Measurements from ENCODE around the gene UCHL5. TPM values are rescaled to one million over a fixed set of nuclear protein-coding genes. Genes with fewer than 3 reads are reported as not detected.
"Not testable (repeated sequence)": the region's sequence is repeated elsewhere in the genome, so short reads cannot be mapped to it uniquely, and the experiment has no call there.

UCHL5 gene
- total and polyA plus RNA-seq, 2 of the 13 experiments (the other 11 are each of a cell fraction or from before 2014, with no cell fraction given), result 18.2 to 44.1 TPM

DNA sequence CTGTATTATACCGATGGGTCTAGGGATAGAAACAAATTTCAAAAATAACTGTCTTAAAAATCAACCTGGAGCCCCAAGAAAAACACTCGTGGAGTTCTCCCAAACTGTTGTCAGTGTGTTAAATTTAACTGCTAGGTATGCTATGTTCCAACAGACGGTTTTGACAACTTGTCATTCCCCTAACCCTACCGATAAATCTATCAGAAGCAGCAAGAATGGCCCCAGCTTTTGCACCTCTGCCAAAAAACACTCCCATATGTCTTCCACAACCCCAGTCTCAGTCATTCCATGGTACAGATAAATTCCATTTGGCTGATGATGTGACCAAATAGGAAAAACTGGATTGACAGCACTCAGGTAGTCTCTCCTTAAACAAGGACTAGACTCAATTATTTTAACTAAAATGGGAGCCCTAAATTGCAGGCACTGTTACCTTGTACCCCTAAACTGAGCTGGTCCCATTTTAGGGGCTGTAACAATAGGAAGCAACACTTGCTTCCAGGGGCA is 4.9 kb downstream of the UCHL5 start:
- Histone ChIP-seq H4K20me1 (ENCODE audit: insufficient read depth, low read length) (0 out of 2 replicates have a peak, but pooled peaks cover 2% of the 10 kb centered on the region), H3K4me3 (replicated peaks in 1 of 3; ENCODE audit: insufficient read depth in 1 of 3, low read depth in 2 of 3, low read length in 3 of 3) (no peak overlapping the region), H2AFZ (ENCODE audit: low read length) (no peak overlapping the region), H3K4me1 (ENCODE audit: insufficient read depth, low read length) (peaks cover 25% of the 10 kb centered on the region), H3K9ac (ENCODE audit: insufficient read depth, low read depth, low read length) (no peak overlapping the region; the same call in 1 of the 2 replicates), H3K9me3 (ENCODE audit: low read length) (no peaks in the 10 kb centered on the region), H3K79me2 (ENCODE audit: insufficient read depth, low read length) (peaks cover 76% of the 10 kb centered on the region), H3K27ac (ENCODE audit: extremely low read length, insufficient read depth, low read length) (no peak overlapping the region), H3K4me2 (ENCODE audit: low read depth, low read length) (no peak overlapping the region), H3K36me3 (replicated peaks in 1 of 2; ENCODE audit: control insufficient read depth in 1 of 2, insufficient read depth in 2 of 2, low read length in 2 of 2) (peaks cover 1 to 17% of the 10 kb centered on the region in 2 experiments; a peak in 4 of 5 replicates), H3K27me3 (ENCODE audit: control insufficient read depth in 1 of 2, insufficient read depth in 2 of 2, low read length in 2 of 2) (peaks cover 0 to 2% of the 10 kb centered on the region in 2 experiments; a peak in 1 of 5 replicates)
- no TSS peak for BruUV-seq (replicated peaks)
- ChIA-PET POLR2A (no interaction called here), CTCF (ENCODE audit: low intra/inter-chr PET ratio, low total read pairs) (no interaction called here)
- intact Hi-C loops (cut with micrococcal nuclease; ENCODE audit: unreplicated experiment), result no loop called here
- FAIRE-seq, result no peak
- no peak for DNase-seq (ENCODE audit: low spot score)
- WGBS (ENCODE audit: low lambda C conversion rate), result 88% methylated on average over 4 of the region's 4 CpGs
- in situ Hi-C loops (cut with HindIII; ENCODE audit: extremely low pct_ligation_motif_present, low pct_unique_long_range_greater_than_20kb), result no loop called here
- ATAC-seq, result no peak
- TF ChIP-seq, protein P1, sequence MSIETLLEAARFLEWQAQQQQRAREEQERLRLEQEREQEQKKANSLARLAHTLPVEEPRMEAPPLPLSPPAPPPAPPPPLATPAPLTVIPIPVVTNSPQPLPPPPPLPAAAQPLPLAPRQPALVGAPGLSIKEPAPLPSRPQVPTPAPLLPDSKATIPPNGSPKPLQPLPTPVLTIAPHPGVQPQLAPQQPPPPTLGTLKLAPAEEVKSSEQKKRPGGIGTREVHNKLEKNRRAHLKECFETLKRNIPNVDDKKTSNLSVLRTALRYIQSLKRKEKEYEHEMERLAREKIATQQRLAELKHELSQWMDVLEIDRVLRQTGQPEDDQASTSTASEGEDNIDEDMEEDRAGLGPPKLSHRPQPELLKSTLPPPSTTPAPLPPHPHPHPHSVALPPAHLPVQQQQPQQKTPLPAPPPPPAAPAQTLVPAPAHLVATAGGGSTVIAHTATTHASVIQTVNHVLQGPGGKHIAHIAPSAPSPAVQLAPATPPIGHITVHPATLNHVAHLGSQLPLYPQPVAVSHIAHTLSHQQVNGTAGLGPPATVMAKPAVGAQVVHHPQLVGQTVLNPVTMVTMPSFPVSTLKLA (IDR thresholded peaks at IDR 0.05), result no peak
- TF ChIP-seq MYC (CRISPR knock-in tag; IDR thresholded peaks at IDR 0.05; ENCODE audit: borderline replicate concordance) (no peak), ZNF468 (CRISPR knock-in tag; IDR thresholded peaks at IDR 0.05) (no peak), NAIF1 (CRISPR knock-in tag; IDR thresholded peaks at IDR 0.05; ENCODE audit: borderline replicate concordance) (no peak), ZNF431 (CRISPR knock-in tag; IDR thresholded peaks at IDR 0.05; ENCODE audit: borderline replicate concordance, low read depth) (no peak), ZNF44 (CRISPR knock-in tag; IDR thresholded peaks at IDR 0.05) (no peak), ZNF614 (CRISPR knock-in tag; IDR thresholded peaks at IDR 0.05; ENCODE audit: borderline replicate concordance) (no peak), HMGA1 (CRISPR knock-in tag; conservative IDR thresholded peaks at IDR 0.05) (no peak), ZNF768 (CRISPR knock-in tag; IDR thresholded peaks at IDR 0.05) (no peak), ZNF235 (CRISPR knock-in tag; IDR thresholded peaks at IDR 0.05; ENCODE audit: borderline replicate concordance) (no peak), NBN (conservative IDR thresholded peaks at IDR 0.05) (no peak), ZNF777 (CRISPR knock-in tag; IDR thresholded peaks at IDR 0.05) (no peak), NPAS2 (CRISPR knock-in tag; IDR thresholded peaks at IDR 0.05; ENCODE audit: borderline replicate concordance) (no peak)
- TF ChIP-seq, protein P2, sequence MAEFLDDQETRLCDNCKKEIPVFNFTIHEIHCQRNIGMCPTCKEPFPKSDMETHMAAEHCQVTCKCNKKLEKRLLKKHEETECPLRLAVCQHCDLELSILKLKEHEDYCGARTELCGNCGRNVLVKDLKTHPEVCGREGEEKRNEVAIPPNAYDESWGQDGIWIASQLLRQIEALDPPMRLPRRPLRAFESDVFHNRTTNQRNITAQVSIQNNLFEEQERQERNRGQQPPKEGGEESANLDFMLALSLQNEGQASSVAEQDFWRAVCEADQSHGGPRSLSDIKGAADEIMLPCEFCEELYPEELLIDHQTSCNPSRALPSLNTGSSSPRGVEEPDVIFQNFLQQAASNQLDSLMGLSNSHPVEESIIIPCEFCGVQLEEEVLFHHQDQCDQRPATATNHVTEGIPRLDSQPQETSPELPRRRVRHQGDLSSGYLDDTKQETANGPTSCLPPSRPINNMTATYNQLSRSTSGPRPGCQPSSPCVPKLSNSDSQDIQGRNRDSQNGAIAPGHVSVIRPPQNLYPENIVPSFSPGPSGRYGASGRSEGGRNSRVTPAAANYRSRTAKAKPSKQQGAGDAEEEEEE (CRISPR knock-in tag; IDR thresholded peaks at IDR 0.05; ENCODE audit: borderline replicate concordance), result no peak
- TF ChIP-seq, protein P3, sequence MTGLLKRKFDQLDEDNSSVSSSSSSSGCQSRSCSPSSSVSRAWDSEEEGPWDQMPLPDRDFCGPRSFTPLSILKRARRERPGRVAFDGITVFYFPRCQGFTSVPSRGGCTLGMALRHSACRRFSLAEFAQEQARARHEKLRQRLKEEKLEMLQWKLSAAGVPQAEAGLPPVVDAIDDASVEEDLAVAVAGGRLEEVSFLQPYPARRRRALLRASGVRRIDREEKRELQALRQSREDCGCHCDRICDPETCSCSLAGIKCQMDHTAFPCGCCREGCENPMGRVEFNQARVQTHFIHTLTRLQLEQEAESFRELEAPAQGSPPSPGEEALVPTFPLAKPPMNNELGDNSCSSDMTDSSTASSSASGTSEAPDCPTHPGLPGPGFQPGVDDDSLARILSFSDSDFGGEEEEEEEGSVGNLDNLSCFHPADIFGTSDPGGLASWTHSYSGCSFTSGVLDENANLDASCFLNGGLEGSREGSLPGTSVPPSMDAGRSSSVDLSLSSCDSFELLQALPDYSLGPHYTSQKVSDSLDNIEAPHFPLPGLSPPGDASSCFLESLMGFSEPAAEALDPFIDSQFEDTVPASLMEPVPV (CRISPR knock-in tag; IDR thresholded peaks at IDR 0.05), result no peak

DNA sequence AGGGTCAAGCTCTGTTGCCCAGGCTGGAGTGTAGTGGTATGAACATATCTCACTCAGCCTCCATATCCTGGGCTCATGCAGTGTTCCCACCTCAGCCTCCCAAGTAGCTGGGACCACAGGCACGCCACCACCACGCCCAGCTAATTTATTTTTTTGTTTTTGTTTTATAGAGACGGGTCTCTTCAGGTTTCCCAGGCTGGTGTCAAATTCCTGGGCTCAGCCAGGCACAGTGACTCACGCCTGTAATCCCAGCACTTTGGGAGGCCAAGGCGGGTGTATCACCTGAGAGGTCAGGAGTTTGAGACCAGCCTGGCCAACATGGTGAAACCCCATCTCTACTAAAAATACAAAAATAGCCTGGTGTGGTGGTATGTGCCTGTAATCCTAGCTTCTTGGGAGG is 10.2 kb downstream of the UCHL5 start:
- H3K27ac ChIP-seq (ENCODE audit: extremely low read length, insufficient read depth, low read length); H3K9me3 ChIP-seq (ENCODE audit: low read length); ATAC-seq; H3K4me3 ChIP-seq (replicated peaks in 1 of 3; ENCODE audit: insufficient read depth in 1 of 3, low read depth in 2 of 3, low read length in 3 of 3); intact Hi-C loops (cut with micrococcal nuclease; ENCODE audit: unreplicated experiment); FAIRE-seq; H2AFZ ChIP-seq (ENCODE audit: low read length); DNase-seq (ENCODE audit: low spot score); H4K20me1 ChIP-seq (ENCODE audit: insufficient read depth, low read length); H3K9ac ChIP-seq (ENCODE audit: insufficient read depth, low read depth, low read length); CTCF ChIA-PET (ENCODE audit: low intra/inter-chr PET ratio, low total read pairs); BruUV-seq (replicated peaks); H3K27me3 ChIP-seq (ENCODE audit: control insufficient read depth in 1 of 2, insufficient read depth in 2 of 2, low read length in 2 of 2); in situ Hi-C loops (cut with HindIII; ENCODE audit: extremely low pct_ligation_motif_present, low pct_unique_long_range_greater_than_20kb); H3K4me2 ChIP-seq (ENCODE audit: low read depth, low read length): not testable (repeated sequence)
- Histone ChIP-seq H3K36me3 (replicated peaks in 1 of 2; ENCODE audit: control insufficient read depth in 1 of 2, insufficient read depth in 2 of 2, low read length in 2 of 2) (peaks cover 1 to 52% of the 10 kb centered on the region in 2 experiments), H3K4me1 (ENCODE audit: insufficient read depth, low read length) (peaks cover 10% of the 10 kb centered on the region), H3K79me2 (ENCODE audit: insufficient read depth, low read length) (peaks cover 26% of the 10 kb centered on the region)
- POLR2A ChIA-PET, result interaction anchor here (2.4 kb wide), 1 partner anchor 10 kb away, joined by 6 read pairs; the partner anchor contains the start of gene UCHL5
- WGBS (ENCODE audit: low lambda C conversion rate), result 98% methylated on average over 5 of the region's 5 CpGs

Data from HepG2 (cell line).